ENCODE results near the gene PLD1. TPM values are rescaled to one million over a fixed set of nuclear protein-coding genes. Genes with fewer than 3 reads are reported as not detected.

Gene PLD1
- total and polyA plus RNA-seq, 8 donors = 3.4 to 43.0 (median 11.0) TPM

- no peaks in the 10 kb centered on the region for H3K4me1 ChIP-seq
- H3K27ac ChIP-seq = no peak overlapping the region
- no peak overlapping the region for H3K4me3 ChIP-seq
- no peak for DNase-seq
- H3K36me3 ChIP-seq = no peaks in the 10 kb centered on the region
- no peaks in the 10 kb centered on the region for H3K27me3 ChIP-seq
- TF ChIP-seq POLR2AphosphoS5 (IDR thresholded peaks at IDR 0.05) (no peak), CTCF (IDR thresholded peaks at IDR 0.05) (no peak), POLR2A (IDR thresholded peaks at IDR 0.05) (no peak), EP300 (IDR thresholded peaks at IDR 0.05) (no peak)
- H3K9me3 ChIP-seq = no peaks in the 10 kb centered on the region
- intact Hi-C loops (cut with DNase I; ENCODE audit: low total_unique reads) = no loop called here
These were observed 219.2 kb downstream of the PLD1 start for GRCh38 chr3:171591070-171591469.

DNA sequence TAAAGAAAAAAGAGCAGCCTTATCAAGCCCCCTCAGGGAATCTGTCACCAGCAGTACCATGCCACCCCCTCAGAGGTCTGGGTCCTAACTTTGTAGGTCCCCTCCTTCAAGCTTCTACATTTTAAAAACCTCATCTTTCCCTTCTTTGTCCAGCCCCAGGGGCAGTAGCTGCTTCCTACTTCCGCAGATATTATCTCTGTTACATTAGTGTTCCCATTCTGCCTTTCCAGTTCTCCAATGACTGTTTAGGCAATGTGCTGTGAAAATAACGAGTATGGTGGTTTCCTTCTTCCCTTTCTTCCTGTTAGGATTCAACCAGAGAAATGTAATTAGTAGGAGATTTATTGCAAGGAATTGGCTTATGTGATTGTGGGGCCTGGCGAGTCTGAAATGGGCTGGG lies 224.0 kb downstream of the PLD1 start:
- H3K27me3 ChIP-seq = no peaks in the 10 kb centered on the region
- TF ChIP-seq CTCF (IDR thresholded peaks at IDR 0.05) = no peak
- no peak for TF ChIP-seq POLR2A (IDR thresholded peaks at IDR 0.05)
- no peak for TF ChIP-seq POLR2AphosphoS5 (IDR thresholded peaks at IDR 0.05)
- no peak for TF ChIP-seq EP300 (IDR thresholded peaks at IDR 0.05)
- H3K4me3 ChIP-seq = no peak overlapping the region
- H3K4me1 ChIP-seq = no peaks in the 10 kb centered on the region
- H3K27ac ChIP-seq = no peak overlapping the region
- H3K36me3 ChIP-seq = no peaks in the 10 kb centered on the region
- intact Hi-C loops (cut with DNase I; ENCODE audit: low total_unique reads) = no loop called here
- 67 to 74% (median 72%) methylated on average over 3 of the region's 3 CpGs for WGBS, 5 donors
- H3K9me3 ChIP-seq = no peaks in the 10 kb centered on the region
- DNase-seq = no peak

GRCh38 chr3:171585039-171585438 lies 225.2 kb downstream of the PLD1 start:
- intact Hi-C loops (cut with DNase I; ENCODE audit: low total_unique reads) = no loop called here
- no peaks in the 10 kb centered on the region for H3K4me1 ChIP-seq
- H3K27me3 ChIP-seq = no peaks in the 10 kb centered on the region
- TF ChIP-seq EP300 (IDR thresholded peaks at IDR 0.05) (no peak), CTCF (IDR thresholded peaks at IDR 0.05) (no peak)
- H3K27ac ChIP-seq = no peak overlapping the region
- H3K36me3 ChIP-seq = no peaks in the 10 kb centered on the region
- WGBS, 5 donors = 75 to 83% (median 79%) methylated on average over 3 of the region's 3 CpGs
- DNase-seq = no peak
- no peak overlapping the region for H3K4me3 ChIP-seq
- H3K9me3 ChIP-seq = no peaks in the 10 kb centered on the region

DNA sequence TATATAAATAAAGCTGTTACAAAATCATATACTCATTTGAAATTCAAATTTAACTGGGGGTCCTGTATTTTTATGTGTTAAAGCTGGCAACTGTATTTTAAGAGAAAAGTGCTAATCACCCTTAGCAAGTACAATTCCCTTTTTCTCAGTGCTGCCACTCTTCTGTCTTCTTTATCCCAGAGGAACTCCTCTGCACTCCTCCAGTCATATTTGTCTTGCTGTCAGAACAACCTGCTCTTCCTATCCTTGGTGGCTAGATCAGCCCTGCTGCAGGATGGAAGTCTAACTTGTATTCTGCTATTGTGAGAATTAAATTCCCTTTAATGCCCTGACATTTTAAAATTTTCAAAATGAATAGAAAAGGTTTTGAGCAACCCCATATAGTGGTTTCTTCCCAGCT lies 226.2 kb downstream of the PLD1 start:
- Histone ChIP-seq H3K4me1 (no peaks in the 10 kb centered on the region), H3K9me3 (no peaks in the 10 kb centered on the region), H3K27ac (no peak overlapping the region), H3K36me3 (no peaks in the 10 kb centered on the region), H3K4me3 (no peak overlapping the region), H3K27me3 (no peaks in the 10 kb centered on the region)
- no peak for DNase-seq
- TF ChIP-seq EP300 (IDR thresholded peaks at IDR 0.05) (no peak), CTCF (IDR thresholded peaks at IDR 0.05) (no peak), POLR2A (IDR thresholded peaks at IDR 0.05) (no peak), POLR2AphosphoS5 (IDR thresholded peaks at IDR 0.05) (no peak)
- intact Hi-C loops (cut with DNase I; ENCODE audit: low total_unique reads) = no loop called here
